A549 (cell line): ENCODE measurements around the gene CAND2. TPM values are rescaled to one million over a fixed set of nuclear protein-coding genes. Genes with fewer than 3 reads are reported as not detected.

Experiments
- ATAC-seq, 2 experiments: fragments of 200-7000 bp in 1 of 2; fragments of >200 bp in 1 of 2; cut with Nextera tagmentation in 1 of 2; cut with Tn5 transposase in 1 of 2; 3 replicates each; pipeline versions ENCODE4 v1.8.0 to v1.9.1; 2018 to 2020; ENCODE audit warnings: mild to moderate bottlenecking in 1 of 2, moderate library complexity in 1 of 2
- CTCF ChIA-PET: fragments of 300-600 bp; sonication (Branson Sonifier 250); formaldehyde crosslinking; extraction: SDS; loops from one replicate; lab custom pipeline; 2021; ENCODE audit warnings: antibody characterized with exemption, inconsistent platforms; lab: Yijun Ruan, JAX
- POLR2A ChIA-PET: fragments of 350-600 bp; formaldehyde crosslinking; extraction: SDS; loops from one replicate; lab custom pipeline; 2021; ENCODE audit warnings: antibody characterized with exemption, inconsistent platforms; lab: Yijun Ruan, JAX
- DNase-seq, 2 experiments: peaks; one replicate each; pipeline versions ENCODE4 v3.0.0 to v3.0.0-alpha.2; 2011 to 2016; ENCODE audit warnings: low read depth in 1 of 2, low spot score in 1 of 2
- FAIRE-seq: peaks from 2 replicates; lab custom pipeline; 2011; peaks lifted over from hg19 to GRCh38; lab: Jason Lieb, UNC
- H3K27ac ChIP-seq, 2 experiments: fragments of >200 bp; sonication (Bioruptor Twin); formaldehyde crosslinking; 3 replicates each; pipeline ENCODE4 v1.5.1; 2016 to 2017
- H3K4me1 ChIP-seq: fragments of >200 bp; sonication (Bioruptor Twin); formaldehyde crosslinking; 3 replicates; pipeline ENCODE4 v1.6.1; 2016
- H3K4me2 ChIP-seq: fragments of >200 bp; sonication (Bioruptor Twin); formaldehyde crosslinking; 3 replicates; pipeline ENCODE4 v1.6.1; 2016
- H3K4me3 ChIP-seq: fragments of >200 bp; sonication (Bioruptor Twin); formaldehyde crosslinking; 3 replicates; pipeline ENCODE4 v1.5.1; 2016
- H3K9me3 ChIP-seq: fragments of >200 bp; sonication (Bioruptor Twin); formaldehyde crosslinking; 3 replicates; pipeline ENCODE4 v1.6.1; 2016
- BHLHE40 ChIP-seq: IDR thresholded peaks from 2 replicates; pipeline ENCODE4 v1.6.1; 2012; ENCODE audit warnings: low read depth, low read length, inconsistent platforms
- CBX2 ChIP-seq: fragments of 200-600 bp; sonication (generic); IDR thresholded peaks from 2 replicates; pipeline ENCODE4 v1.6.1; 2016; ENCODE audit warnings: low read depth, mild to moderate bottlenecking, borderline replicate concordance
- CBX8 ChIP-seq: fragments of 200-600 bp; sonication (generic); IDR thresholded peaks from 2 replicates; pipeline ENCODE4 v1.6.1; 2016
- CHD2 ChIP-seq: fragments of 150-350 bp; IDR thresholded peaks from 2 replicates; pipeline ENCODE4 v1.6.1; 2014; ENCODE audit warnings: low read length; ENCODE audit not compliant: partially characterized antibody
- EHF ChIP-seq: fragments of 250-450 bp; sonication (Bioruptor Pico); IDR thresholded peaks from 2 replicates; pipeline ENCODE4 v1.5.0; 2020; ENCODE audit warnings: mild to moderate bottlenecking
- EP300 ChIP-seq, 2 experiments: fragments of >200 bp; sonication (Bioruptor Twin); formaldehyde crosslinking; IDR thresholded peaks; 2 replicates in 1 of 2; 3 replicates in 1 of 2; pipeline ENCODE4 v1.6.1; 2016 to 2017
- ESRRA ChIP-seq: fragments of 150-350 bp; IDR thresholded peaks from 2 replicates; pipeline ENCODE4 v1.6.1; 2014; ENCODE audit warnings: mild to moderate bottlenecking, low read length, borderline replicate concordance
- GATA3 ChIP-seq: IDR thresholded peaks from 2 replicates; pipeline ENCODE4 v1.6.1; 2012; ENCODE audit warnings: borderline replicate concordance
- KDM1A ChIP-seq: fragments of 200-600 bp; sonication (generic); IDR thresholded peaks from 2 replicates; pipeline ENCODE4 v1.6.1; 2016; ENCODE audit warnings: low read depth, mild to moderate bottlenecking
- MAZ ChIP-seq: fragments of 150-350 bp; IDR thresholded peaks from 2 replicates; pipeline ENCODE4 v1.6.1; 2014; ENCODE audit warnings: antibody characterized with exemption, low read depth, low read length, borderline replicate concordance
- MYC ChIP-seq: IDR thresholded peaks from 2 replicates; pipeline ENCODE4 v1.6.1; 2012; ENCODE audit warnings: mild to moderate bottlenecking, inconsistent platforms, low read length, improper control_type of control experiment, borderline replicate concordance
- NFE2L2 ChIP-seq: fragments of 150-350 bp; conservative IDR thresholded peaks from 2 replicates; pipeline ENCODE4 v1.6.1; 2014; ENCODE audit warnings: low read length
- NR3C1 ChIP-seq: fragments of >200 bp; sonication (Bioruptor Twin); formaldehyde crosslinking; IDR thresholded peaks from 3 replicates; pipeline ENCODE4 v1.6.1; 2017
- RARB ChIP-seq: fragments of 250-450 bp; sonication (Bioruptor Pico); IDR thresholded peaks from 2 replicates; pipeline ENCODE4 v1.8.0; 2021; ENCODE audit warnings: mild to moderate bottlenecking, moderate library complexity
- TFCP2L1 ChIP-seq: fragments of 250-450 bp; sonication (Bioruptor Pico); IDR thresholded peaks from 2 replicates; pipeline ENCODE4 v1.5.0; 2021; ENCODE audit warnings: mild to moderate bottlenecking
- ZC3H11A ChIP-seq: fragments of 450-650 bp; IDR thresholded peaks from 2 replicates; pipeline ENCODE4 v1.6.1; 2014; ENCODE audit warnings: antibody characterized with exemption, mild to moderate bottlenecking
- ZFP36 ChIP-seq: fragments of 450-650 bp; IDR thresholded peaks from 2 replicates; pipeline ENCODE4 v1.6.1; 2014; ENCODE audit warnings: borderline replicate concordance; ENCODE audit not compliant: partially characterized antibody
- ZSCAN20 ChIP-seq: fragments of 250-450 bp; sonication (Bioruptor Pico); IDR thresholded peaks from 2 replicates; pipeline ENCODE4 v1.8.0; 2022; ENCODE audit warnings: mild to moderate bottlenecking, moderate library complexity
- WGBS: methylation state at CpG from one replicate; pipeline ENCODE4 v1.1.6; 2017; ENCODE audit errors: missing lambda C conversion rate; 5-methylcytosine and 5-hydroxymethylcytosine counted together
- polyA plus RNA-seq, 4 experiments: library from polyadenylated mRNA; depleted of rRNA in 3 of 4; stranded (reverse); fragments of >200 nt; fragmentation: RNase III in 1 of 4; extraction: RNeasy Plus Mini Kit Qiagen cat#74134 plus additional on column Dnase treatment in 1 of 4; gene quantifications; 2 replicates in 3 of 4; 3 replicates in 1 of 4; pipeline ENCODE4 v1.2.3, GENCODE V29; 2011 to 2017
- TF ChIP-seq, protein P1 (sequence below): fragments of >200 bp; sonication (Bioruptor Twin); formaldehyde crosslinking; IDR thresholded peaks from 3 replicates; pipeline ENCODE4 v1.5.1; 2016
- TF ChIP-seq, protein P2 (sequence below): IDR thresholded peaks from 2 replicates; pipeline ENCODE4 v1.6.1; 2012; ENCODE audit warnings: low read depth, borderline replicate concordance
- TF ChIP-seq, protein P3 (sequence below): fragments of 200-600 bp; sonication (generic); IDR thresholded peaks from 2 replicates; pipeline ENCODE4 v1.6.1; 2016; ENCODE audit warnings: antibody characterized with exemption, mild to moderate bottlenecking, moderate library complexity
- TF ChIP-seq, protein P4 (sequence below): fragments of 450-650 bp; IDR thresholded peaks from 2 replicates; pipeline ENCODE4 v1.6.1; 2014; ENCODE audit warnings: antibody characterized with exemption
- TF ChIP-seq, protein P5 (sequence below): fragments of 150-350 bp; IDR thresholded peaks from 2 replicates; pipeline ENCODE4 v1.6.1; 2014; ENCODE audit warnings: low read depth, mild to moderate bottlenecking, low read length

CAND2 gene
- polyA plus RNA-seq, 2 of the 4 experiments (the other 2 are of a cell fraction): 0.72 to 0.84 TPM

DNA sequence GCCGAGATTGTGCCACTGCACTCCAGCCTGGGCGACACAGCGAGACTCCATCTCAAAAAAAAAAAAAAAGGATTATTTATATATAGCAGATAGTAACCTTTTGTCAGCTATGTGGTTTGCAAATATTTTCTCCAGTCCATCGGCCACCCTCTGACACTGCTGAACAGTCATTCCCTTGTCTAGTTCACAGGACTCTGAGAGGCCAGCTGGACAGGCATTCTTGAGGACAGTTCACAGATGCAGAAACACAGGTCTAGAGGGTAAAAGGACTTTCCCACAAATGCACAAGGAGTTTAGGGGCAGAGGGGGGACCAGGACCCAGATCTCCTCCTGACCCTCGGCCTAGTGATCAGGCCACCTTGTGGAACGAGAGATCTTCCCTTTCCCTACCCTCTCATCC, 29.9 kb upstream of the CAND2 start:
- DNase-seq (no peak), ATAC-seq (no peak)
- Histone ChIP-seq H3K4me1 (peaks cover 16% of the 10 kb centered on the region), H3K27ac (no peak overlapping the region), H3K4me3 (no peak overlapping the region)
- TF ChIP-seq, protein P1, sequence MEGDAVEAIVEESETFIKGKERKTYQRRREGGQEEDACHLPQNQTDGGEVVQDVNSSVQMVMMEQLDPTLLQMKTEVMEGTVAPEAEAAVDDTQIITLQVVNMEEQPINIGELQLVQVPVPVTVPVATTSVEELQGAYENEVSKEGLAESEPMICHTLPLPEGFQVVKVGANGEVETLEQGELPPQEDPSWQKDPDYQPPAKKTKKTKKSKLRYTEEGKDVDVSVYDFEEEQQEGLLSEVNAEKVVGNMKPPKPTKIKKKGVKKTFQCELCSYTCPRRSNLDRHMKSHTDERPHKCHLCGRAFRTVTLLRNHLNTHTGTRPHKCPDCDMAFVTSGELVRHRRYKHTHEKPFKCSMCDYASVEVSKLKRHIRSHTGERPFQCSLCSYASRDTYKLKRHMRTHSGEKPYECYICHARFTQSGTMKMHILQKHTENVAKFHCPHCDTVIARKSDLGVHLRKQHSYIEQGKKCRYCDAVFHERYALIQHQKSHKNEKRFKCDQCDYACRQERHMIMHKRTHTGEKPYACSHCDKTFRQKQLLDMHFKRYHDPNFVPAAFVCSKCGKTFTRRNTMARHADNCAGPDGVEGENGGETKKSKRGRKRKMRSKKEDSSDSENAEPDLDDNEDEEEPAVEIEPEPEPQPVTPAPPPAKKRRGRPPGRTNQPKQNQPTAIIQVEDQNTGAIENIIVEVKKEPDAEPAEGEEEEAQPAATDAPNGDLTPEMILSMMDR: no peak
- TF ChIP-seq GATA3: no peak
- TF ChIP-seq, protein P2, sequence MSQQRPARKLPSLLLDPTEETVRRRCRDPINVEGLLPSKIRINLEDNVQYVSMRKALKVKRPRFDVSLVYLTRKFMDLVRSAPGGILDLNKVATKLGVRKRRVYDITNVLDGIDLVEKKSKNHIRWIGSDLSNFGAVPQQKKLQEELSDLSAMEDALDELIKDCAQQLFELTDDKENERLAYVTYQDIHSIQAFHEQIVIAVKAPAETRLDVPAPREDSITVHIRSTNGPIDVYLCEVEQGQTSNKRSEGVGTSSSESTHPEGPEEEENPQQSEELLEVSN: no peak
- no peak for TF ChIP-seq RARB
- no peak for TF ChIP-seq KDM1A
- no peak for TF ChIP-seq TFCP2L1 (CRISPR knock-in tag)
- no peak for TF ChIP-seq EHF (CRISPR knock-in tag)
- no peak for TF ChIP-seq ZSCAN20 (CRISPR knock-in tag)
- TF ChIP-seq, protein P3, sequence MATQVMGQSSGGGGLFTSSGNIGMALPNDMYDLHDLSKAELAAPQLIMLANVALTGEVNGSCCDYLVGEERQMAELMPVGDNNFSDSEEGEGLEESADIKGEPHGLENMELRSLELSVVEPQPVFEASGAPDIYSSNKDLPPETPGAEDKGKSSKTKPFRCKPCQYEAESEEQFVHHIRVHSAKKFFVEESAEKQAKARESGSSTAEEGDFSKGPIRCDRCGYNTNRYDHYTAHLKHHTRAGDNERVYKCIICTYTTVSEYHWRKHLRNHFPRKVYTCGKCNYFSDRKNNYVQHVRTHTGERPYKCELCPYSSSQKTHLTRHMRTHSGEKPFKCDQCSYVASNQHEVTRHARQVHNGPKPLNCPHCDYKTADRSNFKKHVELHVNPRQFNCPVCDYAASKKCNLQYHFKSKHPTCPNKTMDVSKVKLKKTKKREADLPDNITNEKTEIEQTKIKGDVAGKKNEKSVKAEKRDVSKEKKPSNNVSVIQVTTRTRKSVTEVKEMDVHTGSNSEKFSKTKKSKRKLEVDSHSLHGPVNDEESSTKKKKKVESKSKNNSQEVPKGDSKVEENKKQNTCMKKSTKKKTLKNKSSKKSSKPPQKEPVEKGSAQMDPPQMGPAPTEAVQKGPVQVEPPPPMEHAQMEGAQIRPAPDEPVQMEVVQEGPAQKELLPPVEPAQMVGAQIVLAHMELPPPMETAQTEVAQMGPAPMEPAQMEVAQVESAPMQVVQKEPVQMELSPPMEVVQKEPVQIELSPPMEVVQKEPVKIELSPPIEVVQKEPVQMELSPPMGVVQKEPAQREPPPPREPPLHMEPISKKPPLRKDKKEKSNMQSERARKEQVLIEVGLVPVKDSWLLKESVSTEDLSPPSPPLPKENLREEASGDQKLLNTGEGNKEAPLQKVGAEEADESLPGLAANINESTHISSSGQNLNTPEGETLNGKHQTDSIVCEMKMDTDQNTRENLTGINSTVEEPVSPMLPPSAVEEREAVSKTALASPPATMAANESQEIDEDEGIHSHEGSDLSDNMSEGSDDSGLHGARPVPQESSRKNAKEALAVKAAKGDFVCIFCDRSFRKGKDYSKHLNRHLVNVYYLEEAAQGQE: no peak
- no peak for TF ChIP-seq CHD2
- no peak for TF ChIP-seq ESRRA
- TF ChIP-seq CBX2: no peak
- TF ChIP-seq CBX8: no peak
- TF ChIP-seq NR3C1: no peak
- TF ChIP-seq, protein P4, sequence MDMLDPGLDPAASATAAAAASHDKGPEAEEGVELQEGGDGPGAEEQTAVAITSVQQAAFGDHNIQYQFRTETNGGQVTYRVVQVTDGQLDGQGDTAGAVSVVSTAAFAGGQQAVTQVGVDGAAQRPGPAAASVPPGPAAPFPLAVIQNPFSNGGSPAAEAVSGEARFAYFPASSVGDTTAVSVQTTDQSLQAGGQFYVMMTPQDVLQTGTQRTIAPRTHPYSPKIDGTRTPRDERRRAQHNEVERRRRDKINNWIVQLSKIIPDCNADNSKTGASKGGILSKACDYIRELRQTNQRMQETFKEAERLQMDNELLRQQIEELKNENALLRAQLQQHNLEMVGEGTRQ: no peak
- TF ChIP-seq NFE2L2: no peak
- TF ChIP-seq MAZ: no peak
- no peak for TF ChIP-seq ZFP36
- TF ChIP-seq, all 56 proteins: peak for 0
- Histone ChIP-seq H3K9me3 (no peaks in the 10 kb centered on the region), H3K4me2 (no peak overlapping the region)
- ChIA-PET POLR2A (no interaction called here), CTCF (interaction anchor here (0.8 to 1.7 kb wide), 4 partner anchors 9 to 125 kb away, joined by 3 to 6 read pairs (median 4); no protein-coding TSS in a partner anchor)
- no peak for FAIRE-seq
- 76% methylated on average over 6 of the region's 6 CpGs for WGBS

- no peak overlapping the region for H3K4me2 ChIP-seq
- TF ChIP-seq, protein P5, sequence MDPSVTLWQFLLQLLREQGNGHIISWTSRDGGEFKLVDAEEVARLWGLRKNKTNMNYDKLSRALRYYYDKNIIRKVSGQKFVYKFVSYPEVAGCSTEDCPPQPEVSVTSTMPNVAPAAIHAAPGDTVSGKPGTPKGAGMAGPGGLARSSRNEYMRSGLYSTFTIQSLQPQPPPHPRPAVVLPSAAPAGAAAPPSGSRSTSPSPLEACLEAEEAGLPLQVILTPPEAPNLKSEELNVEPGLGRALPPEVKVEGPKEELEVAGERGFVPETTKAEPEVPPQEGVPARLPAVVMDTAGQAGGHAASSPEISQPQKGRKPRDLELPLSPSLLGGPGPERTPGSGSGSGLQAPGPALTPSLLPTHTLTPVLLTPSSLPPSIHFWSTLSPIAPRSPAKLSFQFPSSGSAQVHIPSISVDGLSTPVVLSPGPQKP: no peak
- TF ChIP-seq EP300 (IDR thresholded peaks at IDR 0.05): no peak
- no peak for TF ChIP-seq CBX2
- TF ChIP-seq BHLHE40: no peak
- TF ChIP-seq GATA3: no peak
- TF ChIP-seq ZC3H11A: no peak
- no peak for TF ChIP-seq MYC
- no peak for TF ChIP-seq TFCP2L1 (CRISPR knock-in tag)
- ATAC-seq (no peak), DNase-seq (no peak), FAIRE-seq (no peak)
- no peak overlapping the region for H3K4me3 ChIP-seq
- H3K4me1 ChIP-seq: peaks cover 1% of the 10 kb centered on the region; the same call in 2 of the 3 replicates
- ChIA-PET CTCF (interaction anchor here (1.4 to 2.5 kb wide), 2 partner anchors 8 to 18 kb away, joined by 3 to 12 read pairs; no protein-coding TSS in a partner anchor), POLR2A (no interaction called here)
- WGBS: 79% methylated on average over 23 of the region's 54 CpGs
- H3K9me3 ChIP-seq: no peaks in the 10 kb centered on the region
- H3K27ac ChIP-seq: no peak overlapping the region
Observed at GRCh38 chr3:12768579-12769527, 27.6 kb upstream of the CAND2 start.
